ENCODE results near the gene PCNX1. TPM values are rescaled to one million over a fixed set of nuclear protein-coding genes. Genes with fewer than 3 reads are reported as not detected.
A peak's percentile ranks its signal among the peaks of the same experiment; 100 is the strongest.

The PCNX1 gene
- polyA plus RNA-seq, 1 experiment, result 54.2 TPM

DNA sequence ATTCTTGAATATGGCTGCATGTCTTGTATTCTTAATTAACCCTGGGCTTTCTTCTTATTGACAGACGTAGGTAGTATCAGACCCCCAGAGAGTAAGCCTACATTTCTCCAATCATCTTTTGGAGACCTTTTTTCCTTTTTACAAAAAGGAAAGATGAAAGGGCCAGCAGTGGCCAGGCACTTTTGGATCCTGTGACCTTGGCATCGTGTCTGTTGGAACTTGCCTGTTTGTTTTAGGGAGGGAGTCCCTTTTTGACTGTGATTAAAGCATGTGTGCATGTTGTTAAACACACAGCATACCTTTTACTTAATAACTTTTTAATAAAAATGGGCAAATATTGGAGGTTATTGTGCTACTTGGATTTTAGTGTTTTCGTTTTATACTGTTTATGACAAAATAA, 57.2 kb downstream of the PCNX1 start:
- no peaks in the 10 kb centered on the region for H3K9me3 ChIP-seq (ENCODE audit: control insufficient read depth, insufficient read depth, low read length)
- ChIA-PET POLR2A (interaction anchor here (0.6 kb wide), 1 partner anchor 64 kb away, joined by 3 read pairs; no protein-coding TSS in a partner anchor), CTCF (interaction anchor here (0.6 to 3.7 kb wide), 3 partner anchors 15 to 147 kb away, joined by 4 to 15 read pairs (median 4); partner anchors contain the start of gene PCNX1)
- H3K27me3 ChIP-seq (ENCODE audit: control insufficient read depth, insufficient read depth, low read length), result no peaks in the 10 kb centered on the region
- no peak overlapping the region for H3K27ac ChIP-seq (ENCODE audit: low read depth, low read length)
- no peak for TF ChIP-seq CTCF (IDR thresholded peaks at IDR 0.05; ENCODE audit: low read depth, low read length)
- no peak overlapping the region for H3K4me3 ChIP-seq (ENCODE audit: low read depth, low read length)
- no peak for DNase-seq (ENCODE audit: low read depth, low spot score)

DNA sequence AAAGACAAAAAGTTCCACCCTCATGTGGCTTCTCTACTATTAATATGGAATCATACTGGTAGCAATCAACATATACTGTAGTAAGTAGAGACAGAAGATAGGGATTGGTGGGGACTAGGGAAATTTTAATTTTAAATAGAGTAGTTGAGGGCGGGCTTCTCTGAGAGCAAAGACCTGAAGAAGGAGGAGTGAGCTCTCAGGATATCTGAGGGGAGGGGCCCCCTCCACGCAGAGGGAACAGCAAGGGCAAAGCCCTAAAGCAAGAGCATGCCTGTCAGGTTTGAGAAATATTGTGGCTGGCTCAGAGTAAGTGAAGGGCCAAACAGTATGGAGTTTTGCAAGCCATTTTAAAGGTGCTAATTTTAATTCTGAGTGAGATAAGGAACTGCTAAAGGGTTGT, 64.3 kb downstream of the PCNX1 start:
- TF ChIP-seq CTCF (IDR thresholded peaks at IDR 0.05; ENCODE audit: low read depth, low read length), result no peak
- H3K9me3 ChIP-seq (ENCODE audit: control insufficient read depth, insufficient read depth, low read length), result no peaks in the 10 kb centered on the region
- ChIA-PET CTCF (interaction anchor here (0.6 to 2.3 kb wide), 6 partner anchors 9 to 153 kb away, joined by 3 to 36 read pairs (median 4); no protein-coding TSS in a partner anchor), POLR2A (no interaction called here)
- H3K27ac ChIP-seq (ENCODE audit: low read depth, low read length), result no peak overlapping the region
- H3K27me3 ChIP-seq (ENCODE audit: control insufficient read depth, insufficient read depth, low read length), result no peaks in the 10 kb centered on the region
- no peak overlapping the region for H3K4me3 ChIP-seq (ENCODE audit: low read depth, low read length)
- DNase-seq (ENCODE audit: low read depth, low spot score), result no peak

GRCh38 chr14:70972107-70972976, 65.1 kb downstream of the PCNX1 start:
- peak; percentile 82 for DNase-seq (ENCODE audit: low read depth, low spot score)
- H3K4me3 ChIP-seq (ENCODE audit: low read depth, low read length), result no peak overlapping the region
- peak; percentile 94 for TF ChIP-seq CTCF (IDR thresholded peaks at IDR 0.05; ENCODE audit: low read depth, low read length)
- H3K27ac ChIP-seq (ENCODE audit: low read depth, low read length), result no peak overlapping the region
- CTCF ChIA-PET, result interaction anchor here (0.5 to 2.3 kb wide), 23 partner anchors 8 to 1161 kb away, joined by 3 to 36 read pairs (median 4); no protein-coding TSS in a partner anchor
- POLR2A ChIA-PET, result no interaction called here
- H3K9me3 ChIP-seq (ENCODE audit: control insufficient read depth, insufficient read depth, low read length), result no peaks in the 10 kb centered on the region
- H3K27me3 ChIP-seq (ENCODE audit: control insufficient read depth, insufficient read depth, low read length), result no peaks in the 10 kb centered on the region

DNA sequence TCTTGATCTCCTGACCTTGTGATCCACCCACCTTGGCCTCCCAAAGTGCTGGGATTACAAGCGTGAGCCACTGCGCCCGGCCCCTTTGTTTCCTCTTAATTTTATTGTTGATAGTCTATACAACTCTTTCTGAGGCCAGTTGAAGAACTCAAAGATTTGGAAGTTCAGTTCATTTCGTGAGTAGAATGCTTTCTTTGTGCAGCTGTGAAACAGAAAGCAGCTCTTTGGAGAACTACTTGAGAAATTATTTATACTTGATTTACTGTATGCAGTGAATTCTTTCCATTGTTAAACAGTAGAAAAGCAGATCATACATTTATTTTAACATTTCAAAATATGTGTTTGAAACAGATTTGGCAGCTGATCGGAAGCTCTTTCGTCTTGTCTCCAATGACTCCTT, 69.3 kb downstream of the PCNX1 start:
- ChIA-PET CTCF (interaction anchor here (2.5 kb wide), 1 partner anchor 159 kb away, joined by 25 read pairs; no protein-coding TSS in a partner anchor), POLR2A (no interaction called here)
- DNase-seq (ENCODE audit: low read depth, low spot score), result no peak
- Histone ChIP-seq H3K9me3 (ENCODE audit: control insufficient read depth, insufficient read depth, low read length) (no peaks in the 10 kb centered on the region), H3K4me3 (ENCODE audit: low read depth, low read length) (no peak overlapping the region), H3K27ac (ENCODE audit: low read depth, low read length) (no peak overlapping the region), H3K27me3 (ENCODE audit: control insufficient read depth, insufficient read depth, low read length) (no peaks in the 10 kb centered on the region)
- no peak for TF ChIP-seq CTCF (IDR thresholded peaks at IDR 0.05; ENCODE audit: low read depth, low read length)
